DMS114 treated with DMSO at 0.1 percent for 48 hours (cell line): ENCODE measurements around the gene PDCD7.
"Not testable (repeated sequence)": the region's sequence is repeated elsewhere in the genome, so short reads cannot be mapped to it uniquely, and the experiment has no call there.

Experiments
- DNase-seq: peaks from one replicate; lab custom pipeline; 2025; ENCODE audit not compliant: unreplicated experiment; lab: John Stamatoyannopoulos, UW

PDCD7 gene

DNA sequence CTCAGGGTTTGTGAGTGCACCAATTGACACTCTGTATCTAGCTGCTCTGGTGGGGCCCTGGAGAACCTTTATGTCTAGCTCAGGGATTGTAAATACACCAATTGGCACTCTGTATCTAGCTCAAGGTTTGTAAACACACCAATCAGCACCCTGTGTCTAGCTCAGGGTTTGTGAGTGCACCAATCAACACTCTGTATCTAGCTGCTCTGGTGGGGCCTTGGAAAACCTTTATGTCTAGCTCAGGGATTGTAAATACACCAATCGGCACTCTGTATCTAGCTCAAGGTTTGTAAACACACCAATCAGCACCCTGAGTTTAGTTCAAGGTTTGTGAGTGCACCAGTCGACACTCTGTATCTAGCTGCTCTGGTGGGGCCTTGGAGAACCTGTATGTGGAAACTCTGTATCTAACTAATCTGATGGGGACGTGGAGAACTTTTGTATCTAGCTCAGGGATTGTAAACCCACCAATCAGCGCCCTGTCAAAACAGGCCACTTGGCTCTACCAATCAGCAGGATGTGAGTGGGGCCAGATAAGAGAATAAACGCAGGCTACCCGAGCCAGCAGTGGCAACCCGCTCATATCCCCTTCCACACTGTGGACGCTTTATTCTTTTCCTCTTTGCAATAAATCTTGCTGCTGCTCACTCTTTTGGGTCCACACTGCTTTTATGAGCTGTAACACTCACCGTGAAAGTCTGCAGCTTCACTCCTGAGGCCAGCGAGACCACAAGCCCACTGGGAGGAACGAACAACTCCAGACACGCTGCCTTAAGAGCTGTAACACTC lies 57.8 kb downstream of the PDCD7 start:
- DNase-seq: not testable (repeated sequence)

DNA sequence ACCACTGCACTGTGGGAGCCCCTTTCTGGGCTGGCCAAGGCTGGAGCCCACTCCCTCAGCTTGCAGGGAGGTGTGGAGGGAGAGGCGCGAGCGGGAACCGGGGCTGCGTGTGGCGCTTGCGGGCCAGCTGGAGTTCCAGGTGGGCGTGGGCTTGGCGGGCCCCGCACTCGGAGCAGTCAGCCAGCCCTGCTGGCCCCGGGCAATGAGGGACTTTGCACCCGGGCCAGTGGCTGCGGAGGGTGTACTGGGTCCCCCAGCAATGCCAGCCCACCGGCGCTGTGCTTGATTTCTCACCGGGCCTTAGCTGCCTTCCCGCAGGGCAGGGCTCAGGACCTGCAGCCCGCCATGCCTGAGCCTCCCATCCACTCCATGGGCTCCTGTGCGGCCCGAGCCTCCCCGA lies 58.7 kb downstream of the PDCD7 start:
- not testable (repeated sequence) for DNase-seq

DNA sequence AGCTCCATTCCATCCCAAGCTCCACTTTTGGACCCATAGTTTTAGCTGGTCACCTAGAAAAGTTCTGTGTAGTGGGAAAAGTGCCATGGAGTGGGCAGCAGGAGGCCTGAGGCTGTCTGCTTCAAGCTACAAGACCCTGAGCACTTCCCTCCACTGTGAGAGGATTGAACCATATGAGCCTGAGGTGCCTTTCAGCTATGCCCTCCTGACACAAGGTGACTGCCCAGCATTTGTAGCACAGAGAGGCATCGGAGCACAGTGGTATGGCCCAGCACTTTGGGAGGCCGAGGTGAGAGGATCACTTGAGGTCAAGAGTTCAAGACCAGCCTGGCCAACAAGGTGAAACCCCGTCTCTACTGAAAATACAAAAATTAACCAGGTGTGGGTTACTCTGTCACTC lies 61.0 kb downstream of the PDCD7 start:
- DNase-seq: no peak

DNA sequence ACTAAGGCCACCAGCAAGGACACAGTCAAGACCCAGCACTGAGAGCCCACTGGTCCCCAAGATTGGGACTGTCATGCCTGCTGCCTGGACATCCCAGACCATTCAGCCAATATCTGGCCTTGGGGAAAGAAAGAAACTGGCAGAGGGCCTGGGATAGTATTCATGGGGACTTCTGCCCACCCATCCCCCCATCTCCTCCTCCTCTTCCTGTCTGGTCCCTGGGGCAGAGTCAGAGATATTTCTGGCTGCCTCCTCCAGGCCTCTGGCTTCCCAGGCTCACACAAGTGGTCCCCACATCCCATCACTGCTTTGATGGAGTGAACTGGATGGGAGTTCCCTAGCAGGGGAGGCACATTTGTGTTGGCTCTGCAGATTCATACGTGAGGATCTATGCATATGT lies 61.6 kb downstream of the PDCD7 start:
- no peak for DNase-seq

DNA sequence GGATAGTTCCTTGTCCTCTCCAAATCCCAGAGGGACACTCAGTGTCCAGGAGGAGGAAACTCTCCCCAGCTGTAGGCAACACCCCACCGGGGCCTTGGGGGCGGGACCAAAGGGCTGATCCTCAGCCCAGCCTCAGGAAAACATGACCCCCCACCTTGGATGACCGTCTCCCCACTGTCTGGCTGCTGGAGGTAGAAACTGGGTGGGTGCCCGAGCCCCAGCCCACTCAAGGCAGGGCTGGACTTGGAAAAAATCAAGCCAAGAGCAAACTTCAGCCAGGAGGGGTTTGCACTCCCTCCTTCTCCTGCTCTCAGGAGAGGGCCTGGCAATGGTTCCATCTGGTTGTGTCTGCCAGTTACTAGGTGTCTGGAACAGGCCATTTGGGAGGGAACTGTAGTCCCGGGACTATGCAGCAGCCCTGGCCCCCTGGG lies 62.2 kb downstream of the PDCD7 start:
- DNase-seq: no peak

DNA sequence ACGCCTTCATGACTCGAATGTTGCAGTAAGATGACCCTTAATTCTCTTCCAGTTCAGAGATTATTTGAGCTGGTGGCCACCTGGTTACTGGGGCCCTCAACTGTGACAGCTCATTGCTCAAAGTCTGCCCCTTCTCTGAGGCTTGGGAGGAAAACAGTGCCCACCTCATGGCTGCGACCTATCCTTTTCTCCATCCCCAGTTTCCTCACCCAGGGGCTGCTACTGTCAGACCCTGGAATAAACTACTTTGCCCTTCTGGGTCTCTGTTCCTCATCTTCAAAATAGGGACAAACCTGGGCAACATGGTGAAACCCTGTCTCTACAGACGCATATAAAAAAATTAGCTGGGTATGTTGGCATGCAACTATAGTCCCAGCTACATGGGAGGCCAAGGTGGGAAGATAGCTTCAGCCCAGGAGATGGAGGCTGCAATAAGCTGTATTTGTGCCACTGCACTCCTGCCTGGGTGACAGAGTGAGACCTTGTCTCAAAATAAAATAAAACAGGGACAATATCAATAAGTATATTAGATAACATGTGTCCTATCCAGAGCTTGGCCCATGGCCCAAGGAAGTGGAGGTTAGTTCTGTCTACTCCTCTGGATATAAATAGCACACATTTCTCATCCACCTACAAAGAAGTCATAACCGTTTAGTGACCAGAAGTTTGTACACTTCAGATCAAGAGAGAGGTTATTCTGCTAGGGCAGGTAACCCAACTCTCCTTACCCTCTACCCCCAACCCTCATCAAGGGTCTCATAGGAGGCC lies 63.6 kb downstream of the PDCD7 start:
- no peak for DNase-seq

DNA sequence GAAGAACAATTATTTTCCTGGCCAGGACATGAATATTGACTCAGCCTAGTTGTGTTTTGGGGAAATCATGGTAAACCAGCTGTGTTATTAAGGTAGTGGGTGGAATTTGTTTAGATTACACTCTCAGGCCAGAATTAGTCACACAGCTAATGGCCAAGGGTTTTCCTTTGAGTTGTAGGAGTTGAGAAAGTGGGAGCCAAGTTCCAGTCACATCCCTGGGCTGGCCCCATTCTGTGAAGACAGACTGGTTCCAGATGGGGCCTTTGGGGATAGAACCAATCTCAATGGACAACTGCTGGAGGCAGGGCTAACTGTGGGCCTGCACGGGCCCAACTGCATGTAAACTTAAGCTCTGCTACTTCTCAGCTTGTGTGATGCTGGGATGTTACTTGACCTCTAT lies 64.4 kb downstream of the PDCD7 start:
- no peak for DNase-seq

DNA sequence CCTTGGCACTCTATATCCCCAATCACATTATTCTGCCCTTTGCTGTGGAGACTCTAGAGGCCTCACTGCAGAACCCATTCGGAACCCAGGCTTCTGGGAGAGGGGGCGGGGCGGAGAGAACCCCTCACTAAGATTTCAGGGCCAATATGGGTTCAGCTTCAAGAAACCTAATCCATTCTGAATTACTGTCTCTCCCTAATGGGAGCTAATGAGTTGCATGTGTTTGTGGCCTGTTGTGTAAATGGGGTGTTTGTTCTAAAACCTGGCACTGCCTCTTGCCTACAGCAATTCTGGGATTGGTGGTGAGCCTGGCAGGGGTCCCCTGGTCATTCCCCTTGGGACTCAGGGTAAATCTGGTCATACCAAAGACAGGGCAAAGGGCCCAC lies 65.2 kb downstream of the PDCD7 start:
- DNase-seq: no peak

DNA sequence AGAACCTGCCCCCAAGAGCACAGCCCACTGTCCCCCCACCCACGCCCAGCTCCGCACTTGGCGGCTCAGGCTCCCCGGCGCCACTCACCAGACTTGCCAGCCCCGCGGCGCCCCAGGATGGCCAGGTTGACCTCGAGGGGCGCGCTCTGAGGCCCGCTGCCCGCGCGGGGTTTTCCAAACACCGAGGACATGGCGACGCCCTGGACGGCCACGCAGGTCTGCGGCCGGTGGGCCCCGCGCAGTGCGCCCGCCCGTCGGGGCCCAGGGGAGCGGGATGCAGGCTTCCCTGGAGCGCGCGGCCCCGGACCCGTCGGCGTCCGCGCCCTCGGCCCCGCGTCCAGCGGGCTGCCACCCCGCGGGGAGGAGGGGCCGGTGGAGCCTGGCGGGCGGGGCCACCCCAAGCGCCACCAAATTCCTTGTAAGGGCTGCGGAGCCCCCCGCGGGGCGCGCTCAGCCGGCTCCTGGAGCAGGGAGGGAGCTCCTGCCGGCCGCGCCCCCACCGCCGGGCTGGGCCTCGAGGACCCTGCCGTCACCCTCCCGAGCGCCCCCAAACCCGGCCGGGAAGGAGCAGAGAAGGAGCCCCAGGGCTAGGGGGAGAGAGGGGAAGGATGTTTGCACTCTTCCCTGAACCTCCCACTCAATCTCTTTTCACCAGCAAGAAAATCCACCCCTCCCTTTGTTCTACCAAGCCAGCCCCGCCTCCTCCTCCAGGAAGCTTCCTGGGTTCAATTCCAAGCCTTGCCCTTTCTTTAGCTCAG lies 65.8 kb downstream of the PDCD7 start, which contains the start of gene RASL12:
Gene RASL12, minus strand, starts transcription at position 347 of the 758 bp plus-strand sequence. Its CDS starts 156 bp downstream, at position 191.
- no peak for DNase-seq
